BE2C (cell line): ENCODE data around the gene GPA33.

ENCODE experiments used
- DNase-seq: peaks from one replicate; pipeline ENCODE4 v3.0.0-alpha.2; 2020
- H3K27me3 ChIP-seq: fragments of 250-450 bp; sonication (Bioruptor Pico); 2 replicates; pipeline ENCODE4 v1.5.1; 2020; ENCODE audit warnings: mild to moderate bottlenecking
- H3K36me3 ChIP-seq: fragments of 250-450 bp; sonication (Bioruptor Pico); 2 replicates; pipeline ENCODE4 v1.5.1; 2020; ENCODE audit warnings: mild to moderate bottlenecking
- H3K4me1 ChIP-seq: fragments of 250-450 bp; sonication (Bioruptor Pico); 2 replicates; pipeline ENCODE4 v1.5.1; 2020
- H3K4me3 ChIP-seq: 2 replicates; pipeline ENCODE4 v1.5.1; 2011; ENCODE audit warnings: low read depth, low read length
- H3K9me3 ChIP-seq: fragments of 250-450 bp; sonication (Bioruptor Pico); 2 replicates; pipeline ENCODE4 v1.5.1; 2020
- CTCF ChIP-seq: IDR thresholded peaks from 2 replicates; pipeline ENCODE4 v1.5.1; 2012; ENCODE audit warnings: mild to moderate bottlenecking, low read depth, low read length

The GPA33 gene

DNA sequence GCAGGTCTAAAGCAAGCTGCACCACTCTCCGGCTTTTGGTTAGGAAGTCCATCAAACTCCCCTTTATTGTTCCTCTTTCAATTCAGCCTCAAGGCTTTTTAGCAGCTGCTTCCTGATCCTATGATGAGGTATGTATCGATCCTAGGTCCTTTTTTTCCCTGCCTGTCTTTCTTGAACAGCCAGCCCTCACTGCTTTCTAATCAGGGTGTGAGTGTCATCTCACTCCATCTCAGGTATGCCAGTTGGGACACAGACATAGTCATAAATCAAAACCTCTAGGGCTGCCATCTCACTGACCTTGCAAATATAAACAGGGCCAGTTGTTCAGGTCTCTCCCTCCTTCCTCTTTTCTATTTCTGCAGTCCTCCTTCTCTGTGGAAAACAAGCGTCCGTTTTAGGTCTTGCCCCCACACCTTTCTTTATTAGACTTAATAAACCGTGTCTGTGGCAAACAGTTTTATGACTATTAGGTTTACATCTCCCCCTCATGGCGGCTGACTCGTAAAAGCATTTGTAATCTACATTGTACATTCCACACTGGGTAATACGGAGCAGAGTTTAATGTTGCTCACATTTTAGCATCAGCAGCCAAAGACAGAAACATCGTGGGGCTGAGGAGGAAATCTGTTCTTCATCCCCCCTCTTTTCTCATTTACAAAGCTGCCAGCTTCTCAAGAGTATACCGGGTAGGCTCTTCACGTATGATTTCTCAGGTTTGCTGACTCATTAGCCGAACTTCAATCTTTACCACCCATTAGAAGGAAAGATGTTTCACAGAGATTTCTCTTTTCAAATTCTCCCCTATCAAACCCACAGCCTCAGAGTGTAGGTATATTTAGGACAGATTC is 15.3 kb upstream of the GPA33 start:
- no peaks in the 10 kb centered on the region for H3K9me3 ChIP-seq
- no peaks in the 10 kb centered on the region for H3K36me3 ChIP-seq
- H3K27me3 ChIP-seq, result peaks cover 7% of the 10 kb centered on the region; the same call in 1 of the 2 replicates
- no peak for DNase-seq
- TF ChIP-seq CTCF, result no peak
- H3K4me3 ChIP-seq, result no peak overlapping the region
- H3K4me1 ChIP-seq, result no peaks in the 10 kb centered on the region

DNA sequence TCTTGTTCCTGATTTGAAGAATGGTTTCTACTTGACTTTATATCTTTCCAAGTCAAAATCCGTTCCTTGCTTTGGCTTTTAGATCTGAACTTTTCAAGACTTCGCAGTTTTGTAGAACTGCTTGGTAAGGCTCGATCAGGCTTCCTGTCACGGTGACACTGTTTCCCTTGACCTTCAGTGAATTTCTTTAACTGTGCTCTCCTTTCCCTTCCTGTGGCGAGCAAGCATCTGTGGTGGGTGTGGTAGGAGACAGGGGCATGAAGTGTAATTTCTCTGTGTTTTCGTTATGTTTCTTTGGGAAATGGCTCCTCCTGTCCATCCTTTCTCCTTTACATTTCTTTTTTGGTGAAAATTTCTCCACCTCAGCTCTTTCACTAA is 14.1 kb upstream of the GPA33 start:
- no peak for DNase-seq
- Histone ChIP-seq H3K36me3 (no peaks in the 10 kb centered on the region), H3K4me3 (no peak overlapping the region), H3K9me3 (no peaks in the 10 kb centered on the region), H3K27me3 (peaks cover 7% of the 10 kb centered on the region; the same call in 1 of the 2 replicates), H3K4me1 (no peaks in the 10 kb centered on the region)
- TF ChIP-seq CTCF, result no peak

GRCh38 chr1:167102906-167103573 is 12.9 kb upstream of the GPA33 start:
- no peak for TF ChIP-seq CTCF
- DNase-seq, result no peak
- no peaks in the 10 kb centered on the region for H3K36me3 ChIP-seq
- no peaks in the 10 kb centered on the region for H3K4me1 ChIP-seq
- no peak overlapping the region for H3K4me3 ChIP-seq
- H3K9me3 ChIP-seq, result no peaks in the 10 kb centered on the region
- H3K27me3 ChIP-seq, result peaks cover 7% of the 10 kb centered on the region; the same call in 1 of the 2 replicates

DNA sequence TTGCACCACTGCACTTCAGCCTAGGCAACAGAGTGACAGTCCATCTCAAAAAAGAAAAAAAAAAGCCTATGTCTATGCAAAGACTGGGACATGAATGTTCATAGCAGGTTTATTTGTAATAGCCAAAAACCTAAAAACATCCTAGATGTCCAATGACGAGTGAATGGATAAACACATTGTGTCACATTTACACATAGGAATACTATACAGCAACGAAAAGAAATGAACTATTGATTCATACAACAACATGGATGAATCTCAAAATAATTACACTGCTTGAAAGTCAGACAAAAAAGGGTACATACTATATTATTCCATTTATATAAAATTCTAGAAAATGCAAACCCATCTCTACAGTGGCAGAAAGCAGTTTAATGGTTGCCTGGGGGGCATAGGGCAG is 11.6 kb upstream of the GPA33 start:
- Histone ChIP-seq H3K27me3 (peaks cover 7% of the 10 kb centered on the region; the same call in 1 of the 2 replicates), H3K4me3 (no peak overlapping the region), H3K36me3 (no peaks in the 10 kb centered on the region), H3K4me1 (no peaks in the 10 kb centered on the region), H3K9me3 (no peaks in the 10 kb centered on the region)
- DNase-seq, result no peak
- TF ChIP-seq CTCF, result no peak

DNA sequence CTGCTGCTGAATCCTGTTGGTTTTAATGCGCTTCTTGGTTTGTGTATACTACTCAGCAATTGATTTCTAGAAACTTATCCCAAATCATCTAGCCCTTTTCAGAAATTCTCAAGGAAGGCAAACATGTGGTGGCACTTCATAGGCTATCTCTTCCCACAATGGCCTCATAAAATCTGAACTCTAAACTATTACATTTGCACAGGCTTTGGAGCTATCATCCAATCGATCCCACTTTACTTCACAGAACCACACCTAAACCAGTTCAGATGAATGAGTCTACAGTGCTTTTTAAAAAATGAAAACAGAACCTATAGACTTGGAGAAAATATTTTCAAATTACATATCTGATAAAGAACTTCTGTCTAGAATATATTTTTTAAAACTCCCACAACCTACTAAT is 10.6 kb upstream of the GPA33 start:
- TF ChIP-seq CTCF, result no peak
- Histone ChIP-seq H3K9me3 (no peaks in the 10 kb centered on the region), H3K36me3 (no peaks in the 10 kb centered on the region), H3K27me3 (peaks cover 7% of the 10 kb centered on the region; the same call in 1 of the 2 replicates), H3K4me3 (no peak overlapping the region), H3K4me1 (no peaks in the 10 kb centered on the region)
- no peak for DNase-seq

- Histone ChIP-seq H3K4me3 (no peak overlapping the region), H3K9me3 (no peaks in the 10 kb centered on the region), H3K36me3 (no peaks in the 10 kb centered on the region), H3K27me3 (peaks cover 7% of the 10 kb centered on the region; the same call in 1 of the 2 replicates), H3K4me1 (no peaks in the 10 kb centered on the region)
- DNase-seq, result no peak
- TF ChIP-seq CTCF, result no peak
Measured at GRCh38 chr1:167099851-167100250, 9.7 kb upstream of the GPA33 start.
